ENCODE results near the gene CASQ2.
A peak's percentile ranks its signal among the peaks of the same experiment; 100 is the strongest.

CASQ2 gene

GRCh38 chr1:115712911-115713609 lies 55.5 kb downstream of the CASQ2 start:
- no peak overlapping the region for H3K4me3 Mint-ChIP-seq
- no peak for ATAC-seq (ENCODE audit: low read depth)
- H3K27me3 Mint-ChIP-seq: peaks cover 11% of the 10 kb centered on the region
- H3K36me3 Mint-ChIP-seq: no peaks in the 10 kb centered on the region
- no peaks in the 10 kb centered on the region for H3K4me1 Mint-ChIP-seq
- H3K9me3 Mint-ChIP-seq: no peaks in the 10 kb centered on the region
- no peak for DNase-seq (ENCODE audit: low spot score in 2 of 2)
- H3K27ac Mint-ChIP-seq: no peak overlapping the region

DNA sequence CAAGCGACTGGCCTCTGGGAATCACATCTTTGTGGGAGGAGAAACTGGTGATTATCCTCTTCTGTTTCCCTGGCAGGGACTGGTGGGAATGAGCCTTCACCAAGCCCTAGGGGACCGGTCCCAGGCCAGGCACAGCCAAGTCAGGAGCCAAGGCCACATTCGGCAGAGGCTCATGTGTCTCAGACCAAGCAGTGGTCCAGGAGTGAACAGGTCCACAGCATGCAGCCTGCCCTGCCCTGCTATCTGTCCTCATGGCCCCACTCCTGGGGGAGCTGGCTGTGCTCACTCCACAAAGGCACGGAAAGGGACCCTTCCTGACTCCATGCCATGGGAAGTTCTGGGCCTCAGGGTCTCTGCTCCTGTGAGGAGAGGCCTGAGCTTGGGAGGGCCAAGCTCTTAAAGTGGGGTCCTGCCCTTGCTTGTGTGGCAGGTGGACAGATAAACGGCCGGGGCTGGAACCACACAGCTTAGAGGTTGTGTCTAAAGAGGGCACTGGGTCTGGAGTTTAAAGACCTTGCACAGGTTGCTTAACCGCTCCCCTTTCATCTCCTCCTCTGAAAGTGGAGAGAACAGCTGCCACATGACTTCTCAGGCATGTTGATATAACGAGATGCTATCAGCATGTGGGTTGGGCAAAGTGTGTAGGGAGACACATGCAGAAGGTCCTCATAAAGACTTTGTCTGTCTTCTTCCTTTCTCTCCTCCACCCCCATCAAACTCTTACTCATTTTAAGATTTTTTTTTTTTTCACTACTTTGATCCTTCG lies 57.5 kb downstream of the CASQ2 start:
- no peaks in the 10 kb centered on the region for H3K4me1 Mint-ChIP-seq
- no peak overlapping the region for H3K27ac Mint-ChIP-seq
- H3K36me3 Mint-ChIP-seq: no peaks in the 10 kb centered on the region
- DNase-seq (ENCODE audit: low spot score in 2 of 2) (no peak), ATAC-seq (ENCODE audit: low read depth) (no peak)
- H3K4me3 Mint-ChIP-seq: no peak overlapping the region
- H3K9me3 Mint-ChIP-seq: no peaks in the 10 kb centered on the region
- peaks cover 6% of the 10 kb centered on the region for H3K27me3 Mint-ChIP-seq

GRCh38 chr1:115706587-115707425 lies 61.7 kb downstream of the CASQ2 start:
- DNase-seq (ENCODE audit: low spot score in 2 of 2) (peak in 1 of 2 donors; percentile 3), ATAC-seq (ENCODE audit: low read depth) (no peak)
- Mint-ChIP-seq H3K4me1 (no peaks in the 10 kb centered on the region), H3K9me3 (no peaks in the 10 kb centered on the region), H3K27me3 (peaks cover 11% of the 10 kb centered on the region), H3K4me3 (no peak overlapping the region), H3K27ac (no peak overlapping the region), H3K36me3 (no peaks in the 10 kb centered on the region)

GRCh38 chr1:115705963-115706362 lies 62.6 kb downstream of the CASQ2 start:
- H3K27ac Mint-ChIP-seq: no peak overlapping the region
- ATAC-seq (ENCODE audit: low read depth) (no peak), DNase-seq (ENCODE audit: low spot score in 2 of 2) (no peak)
- no peaks in the 10 kb centered on the region for H3K4me1 Mint-ChIP-seq
- peaks cover 16% of the 10 kb centered on the region for H3K27me3 Mint-ChIP-seq
- H3K9me3 Mint-ChIP-seq: no peaks in the 10 kb centered on the region
- H3K4me3 Mint-ChIP-seq: no peak overlapping the region
- no peaks in the 10 kb centered on the region for H3K36me3 Mint-ChIP-seq

GRCh38 chr1:115705085-115705951 lies 63.2 kb downstream of the CASQ2 start:
- ATAC-seq (ENCODE audit: low read depth) (no peak), DNase-seq (ENCODE audit: low spot score in 2 of 2) (no peak)
- Mint-ChIP-seq H3K27me3 (peaks cover 16% of the 10 kb centered on the region), H3K9me3 (no peaks in the 10 kb centered on the region), H3K4me1 (no peaks in the 10 kb centered on the region), H3K4me3 (no peak overlapping the region), H3K27ac (no peak overlapping the region), H3K36me3 (no peaks in the 10 kb centered on the region)

GRCh38 chr1:115702959-115703358 lies 65.6 kb downstream of the CASQ2 start:
- no peak overlapping the region for H3K4me3 Mint-ChIP-seq
- no peaks in the 10 kb centered on the region for H3K36me3 Mint-ChIP-seq
- ATAC-seq (ENCODE audit: low read depth): no peak
- H3K9me3 Mint-ChIP-seq: no peaks in the 10 kb centered on the region
- peaks cover 13% of the 10 kb centered on the region for H3K27me3 Mint-ChIP-seq
- H3K27ac Mint-ChIP-seq: no peak overlapping the region
- H3K4me1 Mint-ChIP-seq: no peaks in the 10 kb centered on the region
- DNase-seq (ENCODE audit: low spot score in 2 of 2): no peak

GRCh38 chr1:115701090-115701489 lies 67.4 kb downstream of the CASQ2 start:
- ATAC-seq (ENCODE audit: low read depth) (no peak), DNase-seq (ENCODE audit: low spot score in 2 of 2) (no peak)
- Mint-ChIP-seq H3K36me3 (no peaks in the 10 kb centered on the region), H3K27me3 (peaks cover 10% of the 10 kb centered on the region), H3K4me1 (no peaks in the 10 kb centered on the region), H3K9me3 (no peaks in the 10 kb centered on the region), H3K4me3 (no peak overlapping the region), H3K27ac (no peak overlapping the region)

DNA sequence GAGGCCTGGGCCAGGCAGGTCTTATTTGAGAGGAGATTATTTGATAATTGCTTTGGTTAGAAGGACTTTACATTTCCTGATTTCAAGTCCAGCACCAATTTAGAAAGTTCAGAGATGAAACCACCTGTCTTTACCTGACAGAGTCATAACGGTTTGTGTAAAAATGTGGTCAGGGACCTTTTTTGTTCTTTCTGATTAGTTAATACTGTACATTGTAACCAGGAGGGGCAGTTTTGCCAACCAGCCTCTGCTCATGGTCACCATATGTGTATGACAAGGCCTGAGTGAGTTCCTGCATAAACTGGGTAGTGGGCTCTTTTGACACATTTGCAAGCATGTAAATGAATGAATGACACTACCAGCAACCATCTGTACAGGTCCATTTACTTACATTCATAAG lies 70.9 kb downstream of the CASQ2 start:
- no peak overlapping the region for H3K4me3 Mint-ChIP-seq
- no peak for DNase-seq (ENCODE audit: low spot score in 2 of 2)
- no peak for ATAC-seq (ENCODE audit: low read depth)
- no peaks in the 10 kb centered on the region for H3K36me3 Mint-ChIP-seq
- H3K27me3 Mint-ChIP-seq: peaks cover 8% of the 10 kb centered on the region
- H3K9me3 Mint-ChIP-seq: no peaks in the 10 kb centered on the region
- H3K27ac Mint-ChIP-seq: no peak overlapping the region
- H3K4me1 Mint-ChIP-seq: no peaks in the 10 kb centered on the region

DNA sequence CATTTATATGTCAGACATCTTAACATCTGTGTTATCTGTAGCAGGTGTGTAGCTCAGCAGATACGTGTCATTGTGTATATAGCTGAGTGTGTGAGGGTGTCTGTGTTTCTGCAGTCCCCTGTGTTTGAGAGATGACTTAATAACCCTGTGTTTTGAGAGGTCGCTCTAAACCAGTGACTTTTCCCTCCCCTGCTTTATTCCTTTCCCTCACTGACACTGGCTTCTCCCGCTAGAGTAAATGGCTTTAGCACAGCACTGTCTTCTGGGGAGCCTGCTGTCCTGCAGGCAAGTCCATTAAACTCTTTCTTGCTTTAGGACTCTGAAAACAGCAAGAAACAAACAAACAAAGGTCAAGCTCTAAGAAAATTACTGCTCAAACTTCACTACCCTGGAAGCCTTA lies 73.7 kb downstream of the CASQ2 start:
- Mint-ChIP-seq H3K36me3 (no peaks in the 10 kb centered on the region), H3K9me3 (no peaks in the 10 kb centered on the region), H3K27me3 (no peaks in the 10 kb centered on the region), H3K4me3 (no peak overlapping the region), H3K4me1 (no peaks in the 10 kb centered on the region), H3K27ac (no peak overlapping the region)
- ATAC-seq (ENCODE audit: low read depth) (no peak), DNase-seq (ENCODE audit: low spot score in 2 of 2) (no peak)

GRCh38 chr1:115692224-115692623 lies 76.3 kb downstream of the CASQ2 start:
- Mint-ChIP-seq H3K9me3 (no peaks in the 10 kb centered on the region), H3K27ac (no peak overlapping the region), H3K36me3 (no peaks in the 10 kb centered on the region), H3K27me3 (no peaks in the 10 kb centered on the region), H3K4me1 (no peaks in the 10 kb centered on the region), H3K4me3 (no peak overlapping the region)
- ATAC-seq (ENCODE audit: low read depth) (no peak), DNase-seq (ENCODE audit: low spot score in 2 of 2) (no peak)

- Mint-ChIP-seq H3K36me3 (no peaks in the 10 kb centered on the region), H3K27ac (no peak overlapping the region), H3K4me3 (no peak overlapping the region), H3K9me3 (no peaks in the 10 kb centered on the region), H3K27me3 (no peaks in the 10 kb centered on the region), H3K4me1 (no peaks in the 10 kb centered on the region)
- ATAC-seq (ENCODE audit: low read depth) (no peak), DNase-seq (ENCODE audit: low spot score in 2 of 2) (no peak)
Observed at GRCh38 chr1:115690972-115691371, 77.5 kb downstream of the CASQ2 start.

- Mint-ChIP-seq H3K9me3 (no peaks in the 10 kb centered on the region), H3K4me1 (no peaks in the 10 kb centered on the region), H3K4me3 (no peak overlapping the region), H3K36me3 (no peaks in the 10 kb centered on the region), H3K27ac (no peak overlapping the region), H3K27me3 (no peaks in the 10 kb centered on the region)
- ATAC-seq (ENCODE audit: low read depth) (no peak), DNase-seq (ENCODE audit: low spot score in 2 of 2) (no peak)
Observed at GRCh38 chr1:115687744-115688143, 80.8 kb downstream of the CASQ2 start.

GRCh38 chr1:115685029-115685705 lies 83.3 kb downstream of the CASQ2 start:
- H3K36me3 Mint-ChIP-seq: no peaks in the 10 kb centered on the region
- H3K4me1 Mint-ChIP-seq: peaks cover 4% of the 10 kb centered on the region
- H3K4me3 Mint-ChIP-seq: no peak overlapping the region
- ATAC-seq (ENCODE audit: low read depth) (no peak), DNase-seq (ENCODE audit: low spot score in 2 of 2) (no peak)
- H3K27me3 Mint-ChIP-seq: no peaks in the 10 kb centered on the region
- H3K27ac Mint-ChIP-seq: no peak overlapping the region
- no peaks in the 10 kb centered on the region for H3K9me3 Mint-ChIP-seq

All from memory B cell (primary cell).